Heart right ventricle (tissue), 16 donors: ENCODE data around the gene RAF1. TPM values are rescaled to one million over a fixed set of nuclear protein-coding genes. Genes with fewer than 3 reads are reported as not detected.
"Not testable (repeated sequence)": the region's sequence is repeated elsewhere in the genome, so short reads cannot be mapped to it uniquely, and the experiment has no call there.

Experiments used
- ATAC-seq, 8 donors: fragments of 200-7000 bp; cut with Tn5 transposase; one replicate each; pipeline ENCODE4 v1.9.1; 2020; ENCODE audit warnings: mild to moderate bottlenecking in 8 of 8, moderate library complexity in 8 of 8, moderate number of reproducible peaks in 1 of 8
- DNase-seq, 2 donors: peaks; one replicate each; pipeline ENCODE4 v3.0.0-alpha.2; 2020
- H3K27ac ChIP-seq, 10 donors: fragments of 200-600 bp; sonication (generic) in 2 of 10; one replicate each; pipeline versions ENCODE4 v1.5.0 to v1.8.0; 2020 to 2022; ENCODE audit warnings: mild to moderate bottlenecking in 3 of 10
- H3K27me3 ChIP-seq, 7 donors: fragments of 200-600 bp; one replicate each; pipeline ENCODE4 v1.8.0; 2021 to 2022; ENCODE audit warnings: mild to moderate bottlenecking in 2 of 7
- H3K36me3 ChIP-seq, 9 donors: fragments of 200-600 bp; sonication (generic) in 1 of 9; one replicate each; pipeline versions ENCODE4 v1.5.0 to v1.8.0; 2020 to 2022; ENCODE audit warnings: mild to moderate bottlenecking in 2 of 9
- H3K4me1 ChIP-seq, 9 donors: fragments of 200-600 bp; sonication (generic) in 1 of 9; one replicate each; pipeline versions ENCODE4 v1.5.0 to v1.8.0; 2020 to 2022; ENCODE audit warnings: mild to moderate bottlenecking in 4 of 9
- H3K4me3 ChIP-seq, 10 donors: fragments of 200-600 bp; sonication (generic) in 2 of 10; one replicate each; pipeline versions ENCODE4 v1.5.0 to v1.8.0; 2020 to 2022; ENCODE audit warnings: mild to moderate bottlenecking in 7 of 10, moderate library complexity in 2 of 10
- H3K9me3 ChIP-seq, 11 donors: fragments of 200-600 bp in 10 of 11; sonication (generic) in 2 of 11; one replicate each; pipeline versions ENCODE4 v1.5.0 to v1.8.0; 2013 to 2022; ENCODE audit warnings: mild to moderate bottlenecking in 2 of 11, control low read depth in 1 of 11, moderate library complexity in 1 of 11
- WGBS, 2 donors: extraction: QIAGEN DNeasy Blood & Tissue Kit; methylation state at CpG; one replicate each; pipeline ENCODE4 v1.1.7; 2013; ENCODE audit warnings: inconsistent platforms in 1 of 2; 5-methylcytosine and 5-hydroxymethylcytosine counted together
- intact Hi-C, 10 donors: fragments of 100-400 bp; cut with DNase I; formaldehyde crosslinking; loops; one replicate each; pipeline versions ENCODE4 v1.11.1 to v1.14.2; 2022
- polyA plus RNA-seq, 2 donors: library from polyadenylated mRNA; stranded (reverse); fragments of 200-250 nt; gene quantifications; one replicate each; pipeline ENCODE4 v1.2.3, GENCODE V29; 2013
- total RNA-seq, 10 donors: library from RNA; stranded (reverse); fragmentation: NEBNext Ultra II Directional in 3 of 10; extraction: Animal tissue kit (Norgen Biotek cat#: 25700) in 3 of 10; gene quantifications; one replicate each; pipeline versions ENCODE4 v1.2.1 to v1.2.4, GENCODE V29; 2021 to 2023
- TF ChIP-seq, protein P1 (sequence below), 9 donors: fragments of 200-600 bp; sonication (generic) in 2 of 9; IDR thresholded peaks; one replicate each; pipeline versions ENCODE4 v1.5.0 to v1.8.0; 2021 to 2022; ENCODE audit warnings: antibody characterized with exemption in 9 of 9, mild to moderate bottlenecking in 5 of 9, moderate library complexity in 1 of 9
- donor health status: Arrhythmogenic right ventricular cardiomyopathy.
- donor health status: ischemic (EF 13 %, LVEDD 7.1; RV severe dilation, severe dysfunction).
- donor health status: healthy with polysubstance abuse.
- donor health status: DM: no; HTN: yes; CAD: no.
- donor health status: DM: no; HTN: no; CAD: no.
- donor health status: ischemic (EF 25% LVEDD 6.9; RV normal size, moderate dysfunction).
- donor health status: ischemic (EF 25% LVEDD 5.7; RV mildly dilated, moderate dysfunction).
- donor health status: healthy.
- donor health status: DM: yes; HTN: yes; CAD: no.
- donor health status: Ischemic cardiomyopathy.
- donor health status: ischemic (EF 35%, LVEDD 5.7; RV mildly dilated, moderate dysfunction).
- donor health status: nonischemic (EF 11% LVEDD 7.7; RV severe dilation, severe dysfunction).
- donor health status: DM: yes; HTN: yes; CAD: no.
- donor health status: PGD.
- donor health status: ischemic (EF 29% LVEDD 5.4; RV normal size, mild dysfunction).
- donor health status: nonischemic (EF 23%, LVEDD 6.1; RV moderate dilation, normal function).

RAF1 gene
- total and polyA plus RNA-seq, 12 donors = 65.4 to 193 (median 123) TPM

DNA sequence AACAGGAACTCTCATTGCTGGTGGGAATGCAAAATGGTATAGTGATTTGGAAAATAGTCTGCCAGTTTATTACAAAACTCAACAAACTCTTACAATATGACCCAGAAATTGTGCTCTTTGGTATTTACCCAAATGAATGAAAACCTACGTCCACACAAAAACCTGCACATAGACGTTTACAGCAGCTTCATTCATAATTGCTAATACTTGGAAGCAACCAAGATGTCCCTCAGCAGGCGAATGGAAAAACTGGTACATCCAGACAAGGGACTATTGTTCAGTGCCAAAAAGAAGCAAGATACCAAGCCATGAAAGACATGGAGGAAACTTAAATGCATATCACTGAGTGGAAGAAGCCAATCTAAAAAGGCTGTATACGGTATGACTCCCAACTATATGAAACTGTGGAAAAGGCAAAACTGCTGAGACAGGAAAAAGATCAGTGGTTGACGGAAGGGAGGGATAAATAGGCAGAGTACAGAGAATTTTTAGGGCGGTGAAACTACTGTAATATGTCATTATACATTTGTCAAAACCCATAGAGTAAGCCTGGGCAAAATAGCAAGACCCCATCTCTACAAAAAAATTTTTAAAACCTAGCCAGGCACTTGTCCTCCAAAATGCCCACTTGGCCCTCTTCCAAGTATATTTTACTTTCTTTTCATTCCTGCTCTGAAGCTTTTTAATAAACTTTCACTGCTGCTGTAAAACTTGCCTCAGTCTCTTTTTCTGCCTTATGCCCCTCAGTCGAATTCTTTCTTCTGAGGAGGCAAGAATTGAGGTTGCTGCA is 113.8 kb downstream of the RAF1 start:
- DNase-seq (no peak), ATAC-seq (no peak)
- H3K4me3 ChIP-seq = no peak overlapping the region
- intact Hi-C loops = loop anchor here in 1 of 10 donors (10.0 kb wide), 1 partner anchor 705 kb away; the partner anchor contains the start of gene TAMM41
- H3K27ac ChIP-seq = no peak overlapping the region
- H3K4me1 ChIP-seq = peaks cover 0 to 11% (median 0%) of the 10 kb centered on the region in 9 donors
- TF ChIP-seq, protein P1, sequence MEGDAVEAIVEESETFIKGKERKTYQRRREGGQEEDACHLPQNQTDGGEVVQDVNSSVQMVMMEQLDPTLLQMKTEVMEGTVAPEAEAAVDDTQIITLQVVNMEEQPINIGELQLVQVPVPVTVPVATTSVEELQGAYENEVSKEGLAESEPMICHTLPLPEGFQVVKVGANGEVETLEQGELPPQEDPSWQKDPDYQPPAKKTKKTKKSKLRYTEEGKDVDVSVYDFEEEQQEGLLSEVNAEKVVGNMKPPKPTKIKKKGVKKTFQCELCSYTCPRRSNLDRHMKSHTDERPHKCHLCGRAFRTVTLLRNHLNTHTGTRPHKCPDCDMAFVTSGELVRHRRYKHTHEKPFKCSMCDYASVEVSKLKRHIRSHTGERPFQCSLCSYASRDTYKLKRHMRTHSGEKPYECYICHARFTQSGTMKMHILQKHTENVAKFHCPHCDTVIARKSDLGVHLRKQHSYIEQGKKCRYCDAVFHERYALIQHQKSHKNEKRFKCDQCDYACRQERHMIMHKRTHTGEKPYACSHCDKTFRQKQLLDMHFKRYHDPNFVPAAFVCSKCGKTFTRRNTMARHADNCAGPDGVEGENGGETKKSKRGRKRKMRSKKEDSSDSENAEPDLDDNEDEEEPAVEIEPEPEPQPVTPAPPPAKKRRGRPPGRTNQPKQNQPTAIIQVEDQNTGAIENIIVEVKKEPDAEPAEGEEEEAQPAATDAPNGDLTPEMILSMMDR (IDR thresholded peaks at IDR 0.05) = no peak
- no peaks in the 10 kb centered on the region for H3K9me3 ChIP-seq
- H3K27me3 ChIP-seq = peaks cover 0 to 51% (median 6%) of the 10 kb centered on the region in 7 donors
- H3K36me3 ChIP-seq = no peaks in the 10 kb centered on the region
- WGBS, 2 donors = 69 to 76% methylated on average over 7 of the region's 7 CpGs

DNA sequence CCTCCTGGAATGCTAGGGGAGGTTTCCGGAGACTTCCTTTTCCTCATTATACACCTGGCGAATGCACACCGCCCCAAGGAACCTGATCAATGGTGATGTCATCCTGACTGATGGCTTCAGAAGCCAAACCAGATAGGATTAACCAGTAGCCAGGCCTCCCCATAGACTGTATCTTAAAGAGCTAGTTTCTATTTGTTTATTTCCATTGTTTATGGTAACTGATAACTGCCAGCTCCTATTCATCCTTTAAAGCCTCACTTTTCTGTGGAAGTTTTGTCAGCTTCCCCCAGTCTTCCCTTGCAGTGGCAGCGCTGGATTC is 118.5 kb downstream of the RAF1 start, which contains the start of gene MKRN2OS:
Gene MKRN2OS, minus strand, starts transcription at position 27 of the 319 bp plus-strand sequence. CDS start 35 bp downstream, outside the sequence.
- Histone ChIP-seq H3K4me3 (no peak within 1 kb of the TSS), H3K27ac (no peak within 1 kb of the TSS), H3K4me1 (no peaks in the 10 kb centered on the region), H3K27me3 (peaks cover 0 to 7% (median 0%) of the 10 kb centered on the region in 7 donors), H3K36me3 (peaks cover 0 to 7% (median 0%) of the 10 kb centered on the region in 9 donors), H3K9me3 (no peaks in the 10 kb centered on the region)
- intact Hi-C loops = no loop called here
- 56 to 73% methylated on average over 4 of the region's 4 CpGs for WGBS, 2 donors
- DNase-seq (no peak), ATAC-seq (peak in 1 of 8 donors; percentile 17)
- TF ChIP-seq, protein P1 (IDR thresholded peaks at IDR 0.05) = no peak

DNA sequence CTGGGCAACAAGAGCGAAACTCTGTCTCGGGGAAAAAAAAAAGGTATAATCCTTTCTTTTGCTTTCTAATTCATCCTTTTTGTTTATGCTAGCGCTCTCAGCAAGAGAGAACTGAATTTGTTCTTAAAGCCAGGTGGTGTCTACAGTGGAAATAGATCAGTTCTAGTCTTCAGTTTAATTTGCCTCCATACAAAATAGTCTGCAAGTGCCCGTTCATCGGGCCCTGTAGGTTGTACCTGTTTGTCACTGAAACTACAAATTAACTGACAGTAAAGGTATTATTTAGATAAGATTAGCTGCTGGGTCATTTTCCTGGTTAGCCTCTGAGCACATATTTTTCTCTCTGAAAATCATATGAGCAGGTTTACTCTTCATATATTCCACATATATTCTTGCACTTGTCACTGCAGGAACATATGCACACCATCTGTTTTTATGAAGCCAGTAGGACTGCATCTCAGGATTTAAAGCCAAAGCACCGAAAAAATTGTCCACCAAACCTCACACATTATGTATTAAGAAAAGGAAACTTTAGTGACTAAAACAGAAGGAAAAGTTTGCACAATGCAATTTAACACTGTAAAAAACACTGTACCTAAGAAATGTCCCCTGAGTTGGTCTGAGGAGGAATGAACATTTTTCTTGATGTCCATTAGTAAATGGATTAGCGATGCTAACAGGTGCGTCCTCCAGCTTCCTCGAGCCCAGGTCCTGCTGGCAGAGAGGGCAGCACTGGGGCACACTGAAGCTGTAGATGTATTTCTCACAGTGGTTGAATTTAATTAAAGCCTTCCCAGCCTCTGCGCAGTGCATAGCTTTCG is 119.1 kb downstream of the RAF1 start:
- TF ChIP-seq, protein P1 (IDR thresholded peaks at IDR 0.05) = no peak
- intact Hi-C loops = no loop called here
- Histone ChIP-seq H3K4me1 (no peaks in the 10 kb centered on the region), H3K9me3 (no peaks in the 10 kb centered on the region), H3K4me3 (no peak overlapping the region), H3K36me3 (peaks cover 0 to 13% (median 0%) of the 10 kb centered on the region in 9 donors), H3K27me3 (peaks cover 0 to 1% (median 0%) of the 10 kb centered on the region in 7 donors), H3K27ac (no peak overlapping the region)
- DNase-seq (no peak), ATAC-seq (no peak)
- WGBS, 2 donors = 72 to 81% methylated on average over 11 of the region's 11 CpGs

DNA sequence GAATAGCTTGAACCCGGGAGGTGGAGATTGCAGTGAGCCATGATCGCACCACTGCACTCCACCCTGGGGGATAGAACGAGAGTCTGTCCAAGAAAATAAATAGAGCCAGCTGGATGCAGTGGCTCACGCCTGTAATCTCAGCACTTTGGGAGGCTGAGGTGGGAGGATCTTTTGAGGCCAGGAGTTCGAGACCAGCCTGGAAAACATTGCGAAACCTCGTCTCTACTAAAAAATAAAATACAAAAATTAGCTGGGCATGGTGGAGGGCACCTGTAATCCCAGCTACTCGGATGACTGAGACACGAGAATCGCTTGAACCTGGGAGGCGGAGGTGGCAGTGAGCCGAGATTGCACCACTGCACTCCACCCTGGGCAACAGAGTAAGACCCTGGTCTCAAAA is 120.4 kb downstream of the RAF1 start:
- H3K4me1 ChIP-seq, H3K27me3 ChIP-seq, ATAC-seq, H3K4me3 ChIP-seq, H3K27ac ChIP-seq, H3K9me3 ChIP-seq, intact Hi-C loops, DNase-seq: not testable (repeated sequence)
- 89% methylated on average over 12 of the region's 12 CpGs for WGBS, 2 donors
- H3K36me3 ChIP-seq = peaks cover 0 to 24% (median 0%) of the 10 kb centered on the region in 9 donors
